ENCODE data around the gene MDGA2.
"Not testable (repeated sequence)": the region's sequence is repeated elsewhere in the genome, so short reads cannot be mapped to it uniquely, and the experiment has no call there.

Gene MDGA2

GRCh38 chr14:47220096-47220495 is 455.3 kb downstream of the MDGA2 start:
- no peak for DNase-seq

GRCh38 chr14:47211263-47211662 is 464.1 kb downstream of the MDGA2 start:
- DNase-seq, result no peak

- DNase-seq, result no peak
Measured at GRCh38 chr14:47210099-47210498, 465.3 kb downstream of the MDGA2 start.

GRCh38 chr14:47208434-47208833 is 467.0 kb downstream of the MDGA2 start:
- DNase-seq, result no peak

GRCh38 chr14:47207617-47208016 is 467.8 kb downstream of the MDGA2 start:
- DNase-seq, result no peak

GRCh38 chr14:47200740-47201139 is 474.7 kb downstream of the MDGA2 start:
- DNase-seq, result no peak

GRCh38 chr14:47195582-47195981 is 479.8 kb downstream of the MDGA2 start:
- DNase-seq, result no peak

- no peak for DNase-seq
Measured at GRCh38 chr14:47194055-47194454, 481.4 kb downstream of the MDGA2 start.

- DNase-seq, result not testable (repeated sequence)
Measured at GRCh38 chr14:47192203-47192602, 483.2 kb downstream of the MDGA2 start.

- DNase-seq, result no peak
Measured at GRCh38 chr14:47191700-47192099, 483.7 kb downstream of the MDGA2 start.

GRCh38 chr14:47189911-47190484 is 485.4 kb downstream of the MDGA2 start:
- DNase-seq, result no peak

- DNase-seq, result no peak
Measured at GRCh38 chr14:47186486-47186885, 488.9 kb downstream of the MDGA2 start.

- DNase-seq, result no peak
Measured at GRCh38 chr14:47179906-47180305, 495.5 kb downstream of the MDGA2 start.

GRCh38 chr14:47171896-47172295 is 503.5 kb downstream of the MDGA2 start:
- not testable (repeated sequence) for DNase-seq

- DNase-seq, result no peak
Measured at GRCh38 chr14:47167402-47167801, 508.0 kb downstream of the MDGA2 start.

- no peak for DNase-seq
Measured at GRCh38 chr14:47155395-47155794, 520.0 kb downstream of the MDGA2 start.

GRCh38 chr14:47154276-47154797 is 521.1 kb downstream of the MDGA2 start:
- no peak for DNase-seq

GRCh38 chr14:47153746-47154145 is 521.7 kb downstream of the MDGA2 start:
- no peak for DNase-seq

- DNase-seq, result no peak
Measured at GRCh38 chr14:47150267-47150666, 525.1 kb downstream of the MDGA2 start.

GRCh38 chr14:47149326-47149725 is 526.1 kb downstream of the MDGA2 start:
- no peak for DNase-seq

- no peak for DNase-seq
Measured at GRCh38 chr14:47148686-47149085, 526.7 kb downstream of the MDGA2 start.

- DNase-seq, result no peak
Measured at GRCh38 chr14:47120645-47121044, 554.8 kb downstream of the MDGA2 start.

GRCh38 chr14:47103771-47104170 is 571.6 kb downstream of the MDGA2 start:
- DNase-seq, result no peak

- no peak for DNase-seq
Measured at GRCh38 chr14:47102472-47102871, 572.9 kb downstream of the MDGA2 start.

GRCh38 chr14:47085678-47086077 is 589.7 kb downstream of the MDGA2 start:
- DNase-seq, result no peak
